Retinal pigment epithelial cell (primary cell): ENCODE data around the gene TNS3.

Experiments used
- DNase-seq: peaks from one replicate; pipeline ENCODE4 v3.0.0-alpha.2; 2010; ENCODE audit warnings: low read depth
- H3K4me3 ChIP-seq: 2 replicates; pipeline ENCODE4 v1.5.1; 2011; ENCODE audit warnings: mild to moderate bottlenecking, low read length, control low read depth, moderate library complexity
- TF ChIP-seq, protein P1 (sequence below): conservative IDR thresholded peaks from 2 replicates; pipeline ENCODE4 v1.5.1; 2011; ENCODE audit warnings: low read depth, low read length, control low read depth, inconsistent platforms

Gene TNS3

GRCh38 chr7:47301105-47301477, 280.8 kb downstream of the TNS3 start:
- H3K4me3 ChIP-seq = no peak overlapping the region
- no peak for DNase-seq
- TF ChIP-seq, protein P1, sequence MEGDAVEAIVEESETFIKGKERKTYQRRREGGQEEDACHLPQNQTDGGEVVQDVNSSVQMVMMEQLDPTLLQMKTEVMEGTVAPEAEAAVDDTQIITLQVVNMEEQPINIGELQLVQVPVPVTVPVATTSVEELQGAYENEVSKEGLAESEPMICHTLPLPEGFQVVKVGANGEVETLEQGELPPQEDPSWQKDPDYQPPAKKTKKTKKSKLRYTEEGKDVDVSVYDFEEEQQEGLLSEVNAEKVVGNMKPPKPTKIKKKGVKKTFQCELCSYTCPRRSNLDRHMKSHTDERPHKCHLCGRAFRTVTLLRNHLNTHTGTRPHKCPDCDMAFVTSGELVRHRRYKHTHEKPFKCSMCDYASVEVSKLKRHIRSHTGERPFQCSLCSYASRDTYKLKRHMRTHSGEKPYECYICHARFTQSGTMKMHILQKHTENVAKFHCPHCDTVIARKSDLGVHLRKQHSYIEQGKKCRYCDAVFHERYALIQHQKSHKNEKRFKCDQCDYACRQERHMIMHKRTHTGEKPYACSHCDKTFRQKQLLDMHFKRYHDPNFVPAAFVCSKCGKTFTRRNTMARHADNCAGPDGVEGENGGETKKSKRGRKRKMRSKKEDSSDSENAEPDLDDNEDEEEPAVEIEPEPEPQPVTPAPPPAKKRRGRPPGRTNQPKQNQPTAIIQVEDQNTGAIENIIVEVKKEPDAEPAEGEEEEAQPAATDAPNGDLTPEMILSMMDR = peak; percentile 10

GRCh38 chr7:47300472-47301104, 281.3 kb downstream of the TNS3 start:
- H3K4me3 ChIP-seq = no peak overlapping the region
- TF ChIP-seq, protein P1 = no peak
- no peak for DNase-seq

- TF ChIP-seq, protein P1 = no peak
- H3K4me3 ChIP-seq = no peak overlapping the region
- DNase-seq = no peak
Measured at GRCh38 chr7:47299496-47299895, 282.4 kb downstream of the TNS3 start.

- H3K4me3 ChIP-seq = no peak overlapping the region
Measured at GRCh38 chr7:47298636-47299035, 283.3 kb downstream of the TNS3 start.

GRCh38 chr7:47297120-47297519, 284.8 kb downstream of the TNS3 start:
- DNase-seq = no peak
- TF ChIP-seq, protein P1 = no peak
- no peak overlapping the region for H3K4me3 ChIP-seq

More at GRCh38 chr7:47298636-47299035, 283.3 kb downstream of the TNS3 start:
- TF ChIP-seq, protein P1 = no peak
- DNase-seq = no peak

- TF ChIP-seq, protein P1 = no peak
- no peak for DNase-seq
- no peak overlapping the region for H3K4me3 ChIP-seq
Measured at GRCh38 chr7:47295606-47296005, 286.3 kb downstream of the TNS3 start.

GRCh38 chr7:47294556-47295222, 287.2 kb downstream of the TNS3 start:
- H3K4me3 ChIP-seq = no peak overlapping the region
- DNase-seq = no peak
- TF ChIP-seq, protein P1 = no peak
